Measurements from ENCODE around the gene FXR2.

- TF ChIP-seq CTCF (conservative IDR thresholded peaks at IDR 0.05 in 1 of 2, IDR thresholded peaks at IDR 0.05 in 1 of 2; ENCODE audit: extremely low read depth in 1 of 2, insufficient read depth in 1 of 2, low read depth in 1 of 2, low read length in 2 of 2) (no peak), EZH2 (IDR thresholded peaks at IDR 0.05; ENCODE audit: borderline replicate concordance, low read length) (no peak)
These were observed 58.1 kb downstream of the FXR2 start for GRCh38 chr17:7556627-7557026.

All from mammary epithelial cell (primary cell).